ENCODE measurements around the gene ATP6V0D1. TPM values are rescaled to one million over a fixed set of nuclear protein-coding genes. Genes with fewer than 3 reads are reported as not detected.
"Not testable (repeated sequence)": the region's sequence is repeated elsewhere in the genome, so short reads cannot be mapped to it uniquely, and the experiment has no call there.

ATP6V0D1 gene
- total RNA-seq, 6 experiments from 2014 or later: 102 to 130 (median 118) TPM

- no peak overlapping the region for H3K4me3 Mint-ChIP-seq
- no peak overlapping the region for H3K27ac Mint-ChIP-seq
- DNase-seq: no peak
- H3K36me3 Mint-ChIP-seq (ENCODE audit: low read depth): no peaks in the 10 kb centered on the region
- no peak for TF ChIP-seq CTCF (IDR thresholded peaks at IDR 0.05)
- peaks cover 32% of the 10 kb centered on the region for H3K4me1 Mint-ChIP-seq (ENCODE audit: low read depth)
- peaks cover 3% of the 10 kb centered on the region for H3K27me3 Mint-ChIP-seq (ENCODE audit: insufficient read depth)
- no peaks in the 10 kb centered on the region for H3K9me3 Mint-ChIP-seq
These were observed 37.7 kb upstream of the ATP6V0D1 start for GRCh38 chr16:67518676-67519075.

- no peak for TF ChIP-seq CTCF (IDR thresholded peaks at IDR 0.05)
- Mint-ChIP-seq H3K4me3 (no peak overlapping the region), H3K9me3 (no peaks in the 10 kb centered on the region), H3K36me3 (ENCODE audit: low read depth) (no peaks in the 10 kb centered on the region), H3K27ac (no peak overlapping the region), H3K4me1 (ENCODE audit: low read depth) (peaks cover 32% of the 10 kb centered on the region), H3K27me3 (ENCODE audit: insufficient read depth) (peaks cover 3% of the 10 kb centered on the region)
- DNase-seq: no peak
These were observed 36.9 kb upstream of the ATP6V0D1 start for GRCh38 chr16:67517661-67518423.

GRCh38 chr16:67517155-67517445 lies 36.1 kb upstream of the ATP6V0D1 start:
- H3K27ac Mint-ChIP-seq: no peak overlapping the region
- no peak for TF ChIP-seq CTCF (IDR thresholded peaks at IDR 0.05)
- no peak for DNase-seq
- H3K36me3 Mint-ChIP-seq (ENCODE audit: low read depth): no peaks in the 10 kb centered on the region
- no peaks in the 10 kb centered on the region for H3K9me3 Mint-ChIP-seq
- peaks cover 3% of the 10 kb centered on the region; the same call in 1 of the 2 replicates for H3K27me3 Mint-ChIP-seq (ENCODE audit: insufficient read depth)
- H3K4me1 Mint-ChIP-seq (ENCODE audit: low read depth): peaks cover 32% of the 10 kb centered on the region
- H3K4me3 Mint-ChIP-seq: no peak overlapping the region; the same call in 1 of the 2 replicates

- TF ChIP-seq CTCF (IDR thresholded peaks at IDR 0.05): no peak
- H3K27me3 Mint-ChIP-seq (ENCODE audit: insufficient read depth): peaks cover 5% of the 10 kb centered on the region; the same call in 1 of the 2 replicates
- DNase-seq: peak; percentile 59
- H3K27ac Mint-ChIP-seq: peak overlapping the region; percentile 68
- H3K4me3 Mint-ChIP-seq: peak overlapping the region; percentile 68
- no peaks in the 10 kb centered on the region for H3K9me3 Mint-ChIP-seq
- peaks cover 29% of the 10 kb centered on the region for H3K4me1 Mint-ChIP-seq (ENCODE audit: low read depth)
- no peaks in the 10 kb centered on the region for H3K36me3 Mint-ChIP-seq (ENCODE audit: low read depth)
These were observed 35.6 kb upstream of the ATP6V0D1 start for GRCh38 chr16:67516296-67517154.

GRCh38 chr16:67514382-67514828 lies 33.4 kb upstream of the ATP6V0D1 start:
- Mint-ChIP-seq H3K36me3 (ENCODE audit: low read depth) (no peaks in the 10 kb centered on the region), H3K4me3 (no peak overlapping the region), H3K9me3 (no peaks in the 10 kb centered on the region), H3K4me1 (ENCODE audit: low read depth) (peaks cover 20% of the 10 kb centered on the region), H3K27me3 (ENCODE audit: insufficient read depth) (peaks cover 4% of the 10 kb centered on the region; the same call in 1 of the 2 replicates), H3K27ac (no peak overlapping the region)
- DNase-seq: peak; percentile 76
- TF ChIP-seq CTCF (IDR thresholded peaks at IDR 0.05): peak; percentile 90

- not testable (repeated sequence) for H3K27me3 Mint-ChIP-seq (ENCODE audit: insufficient read depth); DNase-seq; H3K4me3 Mint-ChIP-seq; H3K27ac Mint-ChIP-seq; H3K9me3 Mint-ChIP-seq; H3K36me3 Mint-ChIP-seq (ENCODE audit: low read depth)
- H3K4me1 Mint-ChIP-seq (ENCODE audit: low read depth): peaks cover 20% of the 10 kb centered on the region
These were observed 32.9 kb upstream of the ATP6V0D1 start for GRCh38 chr16:67513892-67514291.
